Epidermal melanocyte (primary cell): Measurements from ENCODE around the gene CNIH4.
A peak's percentile ranks its signal among the peaks of the same experiment; 100 is the strongest.
"Not testable (repeated sequence)": the region's sequence is repeated elsewhere in the genome, so short reads cannot be mapped to it uniquely, and the experiment has no call there.

Experiments
- DNase-seq: peaks from one replicate; pipeline ENCODE4 v3.0.0; 2011; ENCODE audit warnings: low spot score; ENCODE audit not compliant: insufficient read length

The CNIH4 gene

DNA sequence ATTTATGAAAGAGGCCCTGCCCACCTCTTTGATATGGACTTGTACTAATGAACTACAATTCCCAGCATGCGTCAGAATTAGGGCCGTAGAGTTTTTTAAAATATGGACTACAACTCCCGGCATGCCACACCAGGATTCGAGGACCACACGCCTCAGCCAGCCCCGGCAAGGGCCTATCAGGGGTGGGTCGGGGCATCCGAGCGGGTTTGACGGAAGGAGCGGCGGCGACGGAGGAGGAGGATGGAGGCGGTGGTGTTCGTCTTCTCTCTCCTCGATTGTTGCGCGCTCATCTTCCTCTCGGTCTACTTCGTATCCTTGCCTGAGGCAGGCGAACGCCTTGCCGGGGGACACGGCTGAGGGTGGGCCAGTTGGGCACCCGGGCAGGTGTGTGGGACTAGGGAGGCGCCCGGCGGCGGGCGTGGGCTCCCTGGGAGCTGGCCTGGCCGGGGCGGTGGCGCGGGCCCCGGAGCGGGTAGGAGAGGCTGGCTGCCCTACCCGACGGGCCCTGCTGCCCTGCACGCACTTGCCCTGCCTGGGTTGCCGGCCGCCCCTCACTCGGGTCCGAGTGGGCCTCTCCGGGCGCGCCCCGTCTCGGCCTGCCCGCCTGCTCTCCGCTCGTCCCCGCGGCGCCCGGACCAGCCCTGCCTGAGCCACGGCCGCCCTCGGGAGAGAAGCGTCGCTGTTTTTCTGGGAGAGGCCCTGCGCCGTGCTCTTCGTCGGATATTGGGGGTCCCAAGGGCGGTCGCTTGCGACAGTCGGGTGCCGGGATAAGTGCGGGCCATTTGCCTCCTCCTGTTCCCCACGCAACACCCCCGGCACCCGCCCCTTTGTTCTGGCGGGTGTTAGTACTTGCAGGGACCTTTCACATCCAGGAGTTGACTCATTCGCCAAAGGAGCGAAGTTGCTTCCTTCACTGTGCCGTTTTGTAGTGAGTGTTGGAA, at the start of gene CNIH4:
CNIH4 (plus strand) TSS at position 195 of the 941 bp plus-strand sequence; CDS start at position 241, 46 bp downstream.
- DNase-seq = peak; percentile 90

GRCh38 chr1:224308064-224308463, 48.6 kb upstream of the CNIH4 start:
- no peak for DNase-seq

- not testable (repeated sequence) for DNase-seq
These were observed 45.2 kb upstream of the CNIH4 start for GRCh38 chr1:224311503-224311902.

DNA sequence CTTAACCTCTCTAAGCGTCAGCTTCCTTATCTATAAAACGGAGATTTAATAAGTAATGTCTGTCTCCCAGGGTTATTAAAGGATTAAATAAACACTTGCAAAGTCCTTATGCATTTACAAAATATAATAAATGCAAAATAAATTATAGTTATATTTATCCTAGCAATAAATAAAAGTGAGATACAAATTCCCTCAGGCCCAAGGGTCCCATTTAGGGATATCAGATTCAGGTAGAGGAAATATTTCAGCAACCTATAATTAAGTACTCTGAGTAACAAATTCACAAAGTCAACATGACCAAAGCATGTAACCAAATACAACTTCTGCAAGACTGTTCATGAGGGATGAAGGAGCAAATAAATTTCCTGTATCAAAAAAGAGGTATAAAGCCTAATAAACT, 44.7 kb upstream of the CNIH4 start:
- DNase-seq = no peak

DNA sequence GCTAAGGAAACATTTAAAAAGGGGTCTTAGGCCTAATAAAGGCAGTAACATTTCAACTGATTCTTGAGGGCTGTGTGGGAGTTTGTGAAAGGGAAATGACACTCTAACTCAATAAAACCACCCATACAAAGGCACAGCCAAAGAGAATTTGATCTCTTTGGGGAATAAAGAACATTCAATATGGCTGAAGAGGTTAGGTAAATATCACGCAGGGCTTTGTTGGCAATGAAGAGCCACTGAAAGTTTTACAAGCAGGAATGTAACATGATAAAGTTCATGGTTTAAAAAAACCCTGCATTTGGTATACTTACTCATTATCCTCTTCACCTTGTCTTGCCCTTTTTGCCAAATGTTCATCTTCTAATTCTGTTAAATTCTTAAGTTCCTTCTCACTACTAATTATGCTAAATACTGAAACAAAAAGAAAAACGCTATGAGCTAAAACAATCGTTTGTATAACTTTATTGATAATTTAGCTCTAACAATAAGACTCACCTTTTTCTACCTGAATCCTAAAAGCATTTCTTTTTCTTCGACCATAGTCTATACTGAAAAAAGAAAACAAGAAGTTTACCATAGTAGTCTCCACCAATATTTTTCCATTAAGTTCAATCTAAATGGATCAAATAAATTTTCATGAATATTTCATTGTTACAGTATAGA, 39.2 kb upstream of the CNIH4 start:
- no peak for DNase-seq

DNA sequence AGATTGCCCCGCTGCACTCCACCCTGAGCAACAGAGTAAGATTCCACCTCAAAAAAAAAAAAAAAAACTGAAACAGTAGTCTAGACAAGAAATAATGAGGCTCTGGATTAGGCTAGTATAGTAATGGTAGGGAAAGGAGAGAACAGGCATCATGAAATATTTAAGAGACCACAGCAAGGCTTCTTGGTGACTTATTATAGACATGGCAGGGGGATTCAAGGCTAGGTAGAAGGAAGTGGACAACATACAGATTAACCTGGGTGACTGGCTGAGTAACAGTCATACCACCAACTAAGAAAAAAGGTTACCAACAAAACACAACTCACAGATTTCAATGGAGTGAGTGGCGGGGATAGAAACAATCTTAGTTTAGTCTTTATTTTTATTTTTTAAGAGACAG, 35.0 kb upstream of the CNIH4 start:
- DNase-seq = no peak

- no peak for DNase-seq
These were observed 30.7 kb upstream of the CNIH4 start for GRCh38 chr1:224325959-224326358.

- no peak for DNase-seq
These were observed 28.0 kb upstream of the CNIH4 start for GRCh38 chr1:224328644-224329043.

- no peak for DNase-seq
These were observed 27.2 kb upstream of the CNIH4 start for GRCh38 chr1:224329484-224329841.

- DNase-seq = peak; percentile 57
These were observed 26.6 kb upstream of the CNIH4 start, which contains the start of gene NVL for GRCh38 chr1:224329842-224330753. Gene NVL, minus strand, starts transcription at chr1:224330172. Its CDS starts 45 bp downstream, at chr1:224330127.

- DNase-seq = no peak
These were observed 25.4 kb upstream of the CNIH4 start for GRCh38 chr1:224331326-224331725.

DNA sequence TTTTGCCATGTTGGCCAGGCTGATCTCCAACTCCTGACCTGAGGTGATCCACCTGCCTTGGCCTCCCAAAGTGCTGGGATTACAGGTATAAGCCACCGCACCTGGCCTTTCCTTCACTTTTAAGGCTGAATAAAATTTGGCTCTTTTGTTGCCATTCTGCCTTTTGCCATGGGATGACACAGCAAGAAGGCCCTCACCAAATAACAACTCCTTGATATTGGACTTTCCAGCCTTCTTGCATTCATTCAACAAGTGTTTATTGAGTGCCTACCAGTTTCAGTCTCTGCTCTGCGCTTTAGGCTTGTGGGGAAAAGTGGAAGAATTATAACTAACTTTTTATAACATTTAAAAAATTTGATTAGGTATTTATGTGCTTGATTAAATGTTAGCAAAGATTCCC, 24.9 kb upstream of the CNIH4 start:
- DNase-seq = no peak

DNA sequence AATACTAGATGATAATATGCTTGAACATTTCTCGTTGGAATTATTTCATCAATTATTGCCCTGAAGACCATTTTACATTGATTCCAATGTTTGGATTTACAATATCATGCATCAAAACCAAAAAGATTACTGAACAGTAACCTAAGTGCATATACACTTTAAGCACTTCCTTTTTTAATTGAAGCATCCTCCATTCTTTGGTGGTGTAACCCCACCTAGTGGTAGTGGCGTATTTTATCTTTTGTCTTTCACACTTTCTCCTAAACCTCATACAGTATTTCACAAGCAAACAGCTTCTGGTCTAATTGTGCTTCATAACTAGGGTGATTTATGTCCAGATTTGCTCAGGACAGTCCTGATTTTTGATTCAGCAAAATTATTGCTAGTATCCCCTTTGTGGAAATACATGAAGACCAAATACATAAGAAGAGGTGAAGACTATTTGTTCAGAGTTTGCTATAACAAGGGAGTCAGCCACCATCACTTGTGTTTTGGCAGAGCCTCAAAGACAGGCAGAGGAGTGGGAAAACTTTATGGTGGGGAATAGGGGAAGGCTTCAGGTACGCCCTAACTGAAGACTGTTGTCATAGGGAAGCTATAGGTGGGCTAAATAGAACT, 23.3 kb upstream of the CNIH4 start:
- no peak for DNase-seq

DNA sequence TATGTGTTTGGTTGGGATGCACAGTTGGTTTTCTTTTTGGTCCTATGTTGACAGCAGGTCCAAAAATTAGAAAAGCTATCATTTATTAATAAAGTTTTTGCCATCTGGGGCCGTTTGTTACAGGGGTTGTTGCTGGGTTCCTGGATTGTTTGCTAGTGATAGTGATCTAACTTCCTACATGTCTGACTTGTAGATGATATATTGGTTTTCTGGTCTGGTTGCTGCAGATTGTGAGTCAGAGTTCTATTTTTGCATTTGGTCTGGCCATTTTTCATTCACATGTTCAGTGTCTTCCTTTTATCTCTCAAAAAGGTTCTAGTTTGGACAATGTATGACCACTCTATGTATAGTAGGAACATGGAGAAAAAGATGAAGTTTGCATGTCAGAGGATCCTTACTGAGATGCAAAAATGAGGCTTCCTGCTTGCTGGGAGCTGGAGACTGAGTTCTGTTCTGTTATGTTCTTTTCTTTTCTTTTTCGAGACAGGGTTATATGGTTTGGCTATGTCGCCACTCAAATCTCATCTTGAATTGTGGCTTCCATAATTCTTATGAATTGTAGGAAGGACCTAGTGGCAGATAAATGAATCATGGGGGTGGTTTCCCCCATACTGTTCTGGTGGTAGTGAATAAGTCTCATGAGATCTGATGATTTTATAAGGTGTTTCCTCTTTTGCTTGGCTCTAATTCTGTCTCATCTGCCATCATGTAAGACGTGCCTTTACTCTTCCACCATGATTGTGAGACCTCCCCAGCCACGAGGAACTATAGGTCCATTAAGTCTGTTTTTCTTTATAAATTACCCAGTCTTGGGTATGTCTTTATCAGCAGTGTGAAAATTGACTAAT, 22.5 kb upstream of the CNIH4 start:
- no peak for DNase-seq

DNA sequence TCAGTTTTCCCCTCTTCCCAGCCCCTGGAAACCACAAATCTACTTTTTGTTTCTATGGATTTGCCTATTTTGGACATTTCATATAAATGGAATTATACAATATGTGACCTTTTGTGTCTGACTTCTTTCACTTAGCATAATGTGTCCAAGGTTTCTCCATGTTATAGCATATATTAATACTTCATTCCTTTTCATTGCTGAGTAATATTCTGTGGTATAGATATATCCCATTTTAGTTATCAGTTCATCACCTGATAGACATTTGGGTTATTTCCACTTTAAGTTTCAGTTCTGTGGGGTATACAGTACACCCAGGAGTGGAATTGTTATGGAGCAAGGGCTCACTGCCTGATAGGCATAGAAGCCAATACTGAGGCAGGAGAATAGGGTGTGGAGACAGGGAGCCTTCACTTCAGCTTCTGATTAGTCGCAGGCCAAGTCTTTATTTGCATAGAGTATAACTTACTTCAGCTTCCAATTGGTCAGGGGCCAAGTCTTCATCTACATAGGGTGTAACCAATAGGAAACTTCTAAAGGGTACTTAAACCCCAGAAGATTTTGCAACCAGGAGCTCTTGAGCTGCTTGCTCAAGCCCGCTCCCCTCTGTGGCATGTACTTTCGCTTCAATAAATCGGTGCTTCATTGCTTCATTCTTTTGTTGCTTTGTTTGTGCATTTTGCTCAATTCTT, 18.4 kb upstream of the CNIH4 start:
- DNase-seq = no peak

DNA sequence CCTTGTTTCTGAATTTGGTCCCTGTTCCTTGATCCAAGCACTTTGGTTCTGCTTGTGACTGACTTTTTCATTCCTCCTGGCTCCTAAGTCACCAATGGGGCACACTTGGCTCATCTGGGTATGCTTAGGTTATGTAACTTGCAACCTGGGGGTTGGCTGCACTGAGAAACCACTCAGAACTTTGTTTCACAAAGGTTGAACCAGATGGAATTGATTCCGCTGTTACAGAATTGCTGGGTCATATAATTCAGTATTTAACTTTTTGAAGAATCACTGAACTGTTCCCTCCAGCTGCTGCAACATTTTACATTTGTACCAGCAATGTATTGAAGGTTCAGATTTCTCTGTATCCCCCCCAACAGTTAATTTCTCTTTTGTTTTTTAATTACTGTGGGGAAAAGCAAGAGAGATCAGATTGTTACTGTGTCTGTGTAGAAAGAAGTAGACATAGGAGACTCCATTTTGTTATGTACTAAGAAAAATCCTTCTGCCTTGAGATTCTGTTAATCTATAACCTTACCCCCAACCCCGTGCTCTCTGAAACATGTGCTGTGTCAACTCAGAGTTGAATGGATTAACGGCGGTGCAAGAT, 17.1 kb upstream of the CNIH4 start:
- DNase-seq = no peak

DNA sequence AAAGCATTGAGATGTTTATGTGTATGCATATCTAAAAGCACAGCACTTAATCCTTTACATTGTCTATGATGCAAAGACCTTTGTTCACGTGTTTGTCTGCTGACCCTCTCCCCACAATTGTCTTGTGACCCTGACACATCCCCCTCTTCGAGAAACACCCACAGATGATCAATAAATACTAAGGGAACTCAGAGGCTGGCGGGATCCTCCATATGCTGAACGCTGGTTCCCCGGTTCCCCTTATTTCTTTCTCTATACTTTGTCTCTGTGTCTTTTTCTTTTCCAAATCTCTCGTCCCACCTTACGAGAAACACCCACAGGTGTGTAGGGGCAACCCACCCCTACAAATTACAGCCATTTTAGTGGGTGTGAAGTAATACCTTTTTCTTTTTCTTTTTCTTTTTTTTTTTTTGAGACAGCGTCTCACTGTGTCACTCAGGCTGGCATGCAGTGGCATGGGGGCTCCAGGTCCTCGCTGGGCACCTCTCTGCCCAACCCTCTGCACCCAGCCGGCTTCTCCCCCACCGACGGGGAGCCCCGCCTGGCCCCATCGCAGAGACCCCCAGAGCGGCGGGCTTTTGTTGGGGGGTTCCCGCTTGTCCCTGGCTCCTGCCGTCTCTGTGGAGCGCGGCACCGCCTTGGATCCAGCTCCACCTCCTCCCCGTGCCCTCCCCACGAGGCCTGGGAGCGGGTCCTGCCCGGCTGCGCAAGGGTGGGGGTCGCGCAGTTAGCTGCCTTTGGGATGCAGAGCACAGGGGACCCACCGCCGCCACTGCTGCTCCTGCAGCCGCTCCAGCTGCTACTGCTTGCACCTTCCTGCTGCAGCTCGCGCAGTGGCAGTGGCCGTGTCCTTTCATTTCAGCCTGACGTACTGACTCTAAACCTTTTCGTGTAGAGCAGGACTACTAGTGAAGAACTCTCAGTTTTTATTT, 16.0 kb upstream of the CNIH4 start:
- DNase-seq = not testable (repeated sequence)

DNA sequence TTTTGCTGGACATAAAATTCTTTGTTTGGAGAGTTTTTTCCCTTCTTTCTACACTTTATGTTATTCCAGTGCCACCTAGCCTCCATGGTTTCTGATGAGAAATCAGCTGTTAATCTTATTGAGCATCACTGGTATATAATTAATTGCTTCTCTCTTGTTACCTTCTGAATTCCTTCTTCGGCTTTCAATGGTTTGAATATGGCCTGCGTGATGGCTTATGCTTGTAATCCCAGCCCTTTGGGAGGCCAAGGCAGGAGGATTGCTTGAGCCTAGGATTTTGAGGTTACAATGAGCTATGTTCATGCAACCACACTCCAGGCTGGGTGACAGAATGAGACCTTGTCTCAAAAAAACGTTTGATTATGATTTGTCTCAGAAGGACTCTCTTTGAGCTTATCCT, 13.0 kb upstream of the CNIH4 start:
- no peak for DNase-seq
